Cerebellar cortex (tissue), 1 donor: ENCODE results near the gene GRAP2.

Experiments used
- DNase-seq: peaks from one replicate; pipeline ENCODE4 v3.0.0-alpha.2; 2015; ENCODE audit warnings: low spot score

Gene GRAP2

GRCh38 chr22:39994041-39994565, 93.2 kb downstream of the GRAP2 start:
- no peak for DNase-seq

GRCh38 chr22:39994566-39995392, 93.9 kb downstream of the GRAP2 start, which contains the start of gene FAM83F:
Gene FAM83F (plus strand): TSS chr22:39994954. CDS start chr22:39995043, 89 bp downstream.
- no peak for DNase-seq

- DNase-seq: no peak
These were observed 94.7 kb downstream of the GRAP2 start for GRCh38 chr22:39995393-39996252.

DNA sequence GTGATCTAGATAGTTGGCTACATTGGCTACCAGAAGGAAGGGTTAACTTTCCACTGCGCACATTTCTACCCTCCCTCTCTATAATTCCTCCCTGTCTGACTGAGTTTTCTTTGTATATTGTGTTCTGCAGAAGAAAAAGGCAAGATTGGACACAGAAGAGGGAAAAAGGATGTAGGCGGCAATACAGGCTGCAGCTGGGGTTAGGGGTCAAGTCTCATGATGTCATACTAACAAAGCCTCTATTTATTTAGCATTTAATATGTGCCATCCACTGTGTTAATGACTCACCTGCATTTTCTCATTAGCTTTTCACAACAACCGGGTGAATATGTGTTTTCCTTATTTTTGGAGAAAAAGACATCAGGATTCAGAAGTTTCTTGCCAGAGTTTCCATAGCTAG, 95.8 kb downstream of the GRAP2 start:
- DNase-seq: no peak

DNA sequence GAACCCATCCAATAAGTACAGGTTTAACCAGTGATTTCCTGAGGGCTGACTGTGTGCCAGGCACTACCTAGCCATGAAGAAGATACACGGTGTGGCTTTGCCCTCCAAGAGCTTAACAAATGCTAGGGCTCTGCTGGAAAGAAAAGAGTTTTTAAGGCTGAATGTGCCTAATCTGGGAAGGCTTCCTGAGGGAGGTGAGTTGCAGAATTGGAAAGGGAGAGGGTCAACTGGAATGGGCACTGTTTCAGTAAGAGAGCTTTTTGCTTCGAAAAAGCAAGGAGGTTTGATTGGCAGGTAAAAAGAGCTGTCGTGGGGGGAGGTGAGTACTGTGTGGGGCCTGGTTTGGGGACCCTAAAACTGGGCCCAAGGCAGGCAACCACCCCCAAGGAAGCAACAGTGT, 96.5 kb downstream of the GRAP2 start:
- no peak for DNase-seq

GRCh38 chr22:39997939-39998726, 97.2 kb downstream of the GRAP2 start:
- no peak for DNase-seq

- no peak for DNase-seq
These were observed 98.4 kb downstream of the GRAP2 start for GRCh38 chr22:39999144-39999757.

GRCh38 chr22:40000171-40000570, 99.3 kb downstream of the GRAP2 start:
- no peak for DNase-seq

- no peak for DNase-seq
These were observed 100.2 kb downstream of the GRAP2 start for GRCh38 chr22:40001106-40001505.

DNA sequence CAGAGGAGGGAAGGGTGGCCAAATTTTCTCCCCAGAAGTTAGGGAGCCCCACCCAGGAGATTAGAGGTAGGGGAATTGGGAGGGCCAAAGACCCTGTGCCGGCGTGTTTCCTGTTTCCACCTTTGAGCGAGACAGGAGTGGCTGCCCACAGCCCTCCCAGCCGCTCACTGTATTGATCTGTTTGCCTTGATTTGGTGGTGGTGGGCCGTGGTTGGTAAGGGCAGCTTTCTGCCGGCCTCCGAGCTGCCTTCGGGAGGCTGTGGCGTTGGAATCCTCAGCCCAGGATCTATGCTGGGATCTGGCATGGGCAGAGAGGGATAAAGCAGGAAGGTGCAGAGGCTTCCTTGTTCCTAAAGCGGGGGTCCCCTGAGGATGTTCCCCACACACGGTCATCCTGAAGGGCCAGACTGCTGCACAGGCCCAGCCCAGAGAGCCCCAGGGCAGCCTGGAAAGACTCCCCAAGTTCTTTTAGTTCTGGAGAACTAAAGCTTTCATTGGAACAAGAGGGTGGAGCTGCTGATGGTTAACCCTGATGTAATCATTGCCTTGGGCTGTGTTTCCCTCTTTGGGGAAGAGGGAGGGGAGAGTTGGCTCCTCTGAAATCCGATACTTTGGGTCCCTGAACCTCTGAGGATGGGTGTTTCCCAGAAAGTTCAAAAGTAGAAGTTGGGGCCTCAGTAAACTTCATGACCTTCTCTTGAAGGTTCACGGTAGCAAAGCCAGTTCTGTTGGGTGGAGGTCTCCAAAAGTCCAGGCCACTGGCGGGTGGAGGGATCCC, 101.1 kb downstream of the GRAP2 start:
- DNase-seq: no peak

DNA sequence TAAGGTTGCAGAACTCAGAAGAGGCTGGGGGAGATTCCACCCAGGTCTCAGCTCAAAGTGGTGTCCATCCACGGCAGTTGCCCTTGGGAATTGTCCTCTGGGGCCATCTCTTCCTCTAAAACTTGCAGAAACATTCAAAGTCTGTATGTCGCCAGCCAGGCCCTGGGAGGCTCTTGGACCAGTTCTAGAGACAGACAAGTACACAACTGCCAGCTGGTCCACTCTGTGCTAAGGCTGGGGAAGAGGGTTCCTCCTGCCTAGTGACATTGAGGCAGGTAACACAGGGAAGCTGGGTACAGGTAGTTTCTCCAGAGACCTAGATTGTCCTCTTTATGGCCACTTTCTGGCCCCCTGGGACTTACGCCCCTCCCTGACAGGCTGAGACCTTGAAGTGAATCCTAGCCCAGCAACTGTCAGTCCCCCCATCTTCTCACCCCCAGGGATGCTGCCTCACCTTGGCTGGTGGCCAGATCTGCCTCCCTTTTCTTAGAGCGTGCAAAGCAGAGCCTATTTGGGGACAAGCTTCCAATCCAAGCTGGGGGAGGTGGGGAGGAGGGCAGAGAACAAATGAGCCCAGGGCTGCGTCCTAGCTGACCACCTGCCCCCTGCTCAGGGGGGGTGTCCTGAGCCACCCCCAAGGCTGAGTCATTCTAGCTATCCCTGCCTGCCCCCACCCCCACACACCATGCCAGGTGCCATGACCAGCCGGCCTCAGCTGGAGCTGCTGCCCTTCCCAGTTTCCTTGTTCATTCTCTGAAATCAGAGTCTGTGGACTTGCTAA, 102.2 kb downstream of the GRAP2 start:
- no peak for DNase-seq

- DNase-seq: no peak
These were observed 104.0 kb downstream of the GRAP2 start for GRCh38 chr22:40004836-40005235.

GRCh38 chr22:40006641-40007040, 105.8 kb downstream of the GRAP2 start:
- no peak for DNase-seq

DNA sequence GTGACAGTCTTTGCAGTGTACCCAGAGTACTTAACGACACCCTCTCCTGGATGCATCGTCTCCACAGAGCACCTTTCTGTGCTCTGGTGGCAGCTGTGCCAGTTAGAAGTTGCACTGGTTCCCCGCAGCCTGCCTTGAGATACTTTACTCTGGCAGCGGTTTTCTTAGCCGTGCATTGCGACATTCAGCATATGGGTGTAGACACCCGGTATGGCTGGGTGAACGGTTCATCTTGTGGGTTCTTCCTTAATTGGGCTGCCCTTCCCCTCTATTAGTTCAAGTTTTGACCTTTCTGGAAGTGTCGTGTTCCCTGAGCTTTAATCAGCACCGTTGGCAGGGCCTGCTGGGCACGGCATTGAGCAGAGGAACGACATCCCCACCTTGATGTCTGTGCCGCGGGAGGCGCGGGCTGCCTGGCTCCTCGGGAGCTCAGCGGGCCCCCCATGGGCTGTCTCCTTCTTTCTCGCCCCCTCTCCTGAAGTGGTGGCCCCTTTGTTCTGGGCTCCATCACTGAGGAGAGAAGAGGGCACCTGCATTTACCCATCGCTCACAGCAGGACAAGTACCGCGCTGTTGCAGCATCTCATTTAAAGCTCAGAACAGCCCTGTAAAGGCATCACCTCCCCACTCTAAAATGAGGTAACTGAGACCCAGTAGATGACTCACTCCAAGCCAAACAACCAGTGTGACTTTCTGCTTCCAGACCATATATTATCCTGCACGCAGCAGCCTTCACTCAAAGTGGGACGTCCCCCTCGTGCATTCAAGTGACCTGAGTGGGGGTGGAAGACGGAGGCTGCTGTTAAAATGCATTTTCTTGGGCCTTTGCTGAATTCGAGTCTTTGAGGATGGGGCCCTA, 107.2 kb downstream of the GRAP2 start:
- no peak for DNase-seq

DNA sequence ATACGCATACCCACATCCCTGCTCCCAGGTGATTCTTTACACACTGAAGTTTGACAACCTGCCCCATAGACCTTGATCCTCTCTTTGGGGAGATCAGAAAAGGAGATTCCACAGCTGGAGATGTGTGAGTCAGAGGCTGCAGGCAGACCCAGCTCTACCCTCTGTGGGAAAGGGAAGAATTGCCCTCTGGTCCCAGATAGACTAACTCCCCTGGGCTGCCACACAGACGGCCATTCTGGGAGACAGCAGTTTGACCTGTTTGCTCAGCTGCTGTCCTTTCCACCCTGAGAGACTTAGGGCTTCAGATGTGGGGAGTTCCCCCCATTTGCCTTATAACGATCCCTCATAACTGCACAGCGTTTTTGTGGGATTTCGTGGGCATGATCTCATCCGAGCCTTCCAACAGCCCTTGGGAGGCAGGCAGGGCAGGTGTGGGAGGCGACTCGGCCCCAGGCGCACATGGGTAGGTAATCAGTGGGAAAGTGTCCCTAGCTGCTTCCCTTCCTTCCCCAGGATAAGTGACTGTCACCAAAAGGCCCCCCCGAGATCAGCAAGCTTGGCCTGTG, 107.9 kb downstream of the GRAP2 start:
- DNase-seq: no peak

DNA sequence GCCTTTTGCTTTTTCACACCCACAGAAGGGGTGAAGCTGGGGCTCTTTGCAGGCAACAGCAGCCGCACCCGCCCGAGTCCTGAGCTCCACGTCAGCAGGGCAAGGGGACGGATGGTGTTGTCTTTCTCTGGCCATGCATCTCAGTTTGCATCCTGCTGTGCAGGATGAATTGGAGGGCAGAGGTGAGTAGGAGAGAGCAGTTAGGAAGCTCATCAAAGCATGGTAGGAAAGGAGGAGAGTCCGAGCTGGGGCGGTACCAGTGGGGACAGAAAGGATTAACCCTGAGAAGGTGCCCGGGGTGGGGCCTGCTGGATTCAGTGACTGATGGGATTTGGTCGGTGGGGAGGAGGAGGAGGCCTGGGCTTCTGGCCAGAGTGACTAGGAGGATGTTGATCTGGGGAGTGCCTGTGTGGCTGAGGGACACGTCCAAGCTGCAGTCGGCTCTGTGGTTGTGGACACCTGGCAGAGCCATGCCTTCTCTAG, 108.4 kb downstream of the GRAP2 start:
- no peak for DNase-seq

DNA sequence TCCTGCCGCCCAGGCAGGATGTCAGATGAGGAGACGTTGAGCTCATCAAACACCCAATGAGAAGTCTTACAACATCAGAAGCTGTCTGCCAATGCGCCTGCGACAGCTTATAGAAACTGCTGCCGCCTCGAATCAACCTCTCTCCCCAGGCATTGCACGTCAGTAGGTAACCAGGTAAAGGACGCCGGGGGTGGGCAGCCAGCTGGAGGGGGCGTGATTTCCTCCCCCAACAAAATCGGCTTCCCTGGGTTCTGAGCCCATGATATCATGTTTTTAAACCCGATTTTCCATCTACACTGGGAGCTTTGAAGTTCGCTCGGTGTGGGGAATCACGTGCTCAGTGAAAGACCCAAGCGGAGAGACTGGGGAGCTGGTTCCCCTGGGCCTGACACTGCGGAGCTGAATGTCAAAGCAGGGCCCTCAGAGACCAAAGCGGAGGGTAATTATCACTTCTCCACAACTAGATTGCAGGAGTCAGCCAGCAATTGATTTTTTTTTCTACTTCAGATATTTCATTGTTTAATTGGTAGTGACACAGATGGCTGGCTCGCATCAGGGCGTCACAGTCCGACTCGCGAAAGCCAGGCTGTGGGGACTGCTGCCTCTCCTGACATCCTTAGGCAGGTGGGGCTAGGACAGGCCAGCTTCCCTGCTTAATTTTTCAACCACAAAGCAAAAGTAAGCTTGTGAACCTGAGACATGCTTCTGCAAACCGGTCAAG, 109.2 kb downstream of the GRAP2 start:
- DNase-seq: no peak

- DNase-seq: no peak
These were observed 109.9 kb downstream of the GRAP2 start for GRCh38 chr22:40010746-40011145.
